GM19351 (cell line): ENCODE measurements around the gene ARHGEF16.

Source experiments
- ATAC-seq: cut with Tn5 transposase; IDR thresholded peaks from one replicate; pipeline ENCODE4 v1.9.1; 2021; ENCODE audit warnings: mild to moderate bottlenecking, moderate library complexity; ENCODE audit not compliant: unreplicated experiment

The ARHGEF16 gene

DNA sequence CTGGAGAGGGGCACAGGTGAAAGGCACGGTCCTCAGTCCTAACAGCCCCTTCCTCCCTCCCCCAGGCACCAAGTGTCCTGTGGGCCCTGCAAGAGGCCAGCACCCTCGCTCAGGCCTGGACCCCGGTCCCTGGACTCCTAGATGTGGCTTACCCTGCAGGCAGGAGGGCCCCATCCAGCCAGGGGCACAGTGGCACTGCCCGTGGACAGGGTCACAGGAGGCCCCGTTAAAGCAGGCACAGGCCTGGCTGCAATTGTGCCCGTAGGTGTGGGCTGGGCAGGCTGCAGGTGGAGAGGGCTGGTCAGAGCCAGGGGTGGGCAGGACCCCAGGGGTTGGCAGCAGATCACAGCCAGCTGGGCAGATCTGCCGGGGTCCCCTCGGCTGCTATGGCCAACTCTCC, 44.5 kb downstream of the ARHGEF16 start:
- ATAC-seq = no peak

DNA sequence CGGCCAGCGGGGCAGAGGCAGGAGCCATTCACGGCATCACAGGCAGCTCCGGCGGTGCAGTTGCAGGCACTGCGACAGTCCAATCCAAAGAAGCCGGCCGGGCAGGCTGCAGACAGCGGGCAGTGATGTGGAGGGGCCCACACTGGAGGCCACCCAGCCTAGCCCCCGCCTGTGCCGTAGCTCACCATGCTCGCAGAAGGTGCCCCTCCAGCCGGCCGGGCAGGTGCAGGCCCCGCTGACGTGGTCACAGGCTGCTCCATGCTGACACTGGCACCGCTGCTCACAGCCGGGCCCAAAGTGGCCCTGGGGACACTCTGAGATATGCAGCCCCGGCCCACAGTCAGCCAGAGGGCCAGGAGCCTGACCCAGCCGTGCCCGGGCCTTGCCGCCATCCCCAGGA, 45.1 kb downstream of the ARHGEF16 start:
- ATAC-seq = no peak

DNA sequence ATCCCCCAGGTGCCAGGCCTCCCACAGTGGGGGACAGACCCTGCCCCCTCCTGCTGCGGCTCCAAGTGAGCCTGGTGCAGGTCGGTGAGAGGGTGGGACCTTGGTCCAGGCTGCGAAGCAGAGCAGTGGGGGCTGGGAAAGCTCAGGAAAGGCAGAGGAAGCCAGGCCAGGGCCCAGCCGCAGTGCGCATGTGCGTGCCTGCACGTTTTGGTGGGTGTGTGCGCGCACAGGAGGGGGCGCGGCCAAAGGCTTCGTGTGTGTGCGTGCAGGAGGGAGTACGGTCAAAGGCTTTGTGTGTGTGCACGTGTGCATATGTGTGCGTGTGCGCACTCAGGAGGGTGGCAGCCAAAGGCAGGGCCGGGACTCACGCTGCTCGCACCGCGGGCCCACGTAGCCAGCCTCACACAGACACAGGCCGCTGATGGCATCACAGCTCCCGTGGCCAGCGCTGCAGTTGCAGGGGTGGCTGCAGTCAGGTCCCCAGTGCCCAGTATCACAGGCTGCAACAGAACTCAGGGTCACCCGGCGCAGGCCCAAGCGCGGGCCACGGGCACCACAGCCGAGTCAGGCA, 45.9 kb downstream of the ARHGEF16 start:
- no peak for ATAC-seq

DNA sequence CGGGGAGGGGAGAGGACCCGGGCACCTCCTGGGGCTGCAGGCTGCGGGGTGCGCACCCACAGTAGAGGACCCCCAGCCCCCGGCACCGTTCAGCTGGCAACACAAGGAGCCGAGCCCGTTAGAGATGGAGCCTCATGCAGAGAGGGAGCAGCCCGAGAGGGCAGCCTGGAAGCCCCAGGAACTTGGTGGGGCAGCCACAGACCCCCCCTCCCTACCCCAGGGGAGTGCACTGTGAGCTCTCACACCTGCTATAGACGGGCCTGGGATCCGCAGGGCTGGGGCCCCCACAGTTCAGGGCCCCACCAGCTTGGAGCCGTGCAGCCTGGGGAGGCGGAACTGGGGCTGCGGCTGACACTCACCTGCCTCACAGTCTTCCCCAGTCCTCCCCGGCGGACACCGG, 47.0 kb downstream of the ARHGEF16 start:
- ATAC-seq = no peak

DNA sequence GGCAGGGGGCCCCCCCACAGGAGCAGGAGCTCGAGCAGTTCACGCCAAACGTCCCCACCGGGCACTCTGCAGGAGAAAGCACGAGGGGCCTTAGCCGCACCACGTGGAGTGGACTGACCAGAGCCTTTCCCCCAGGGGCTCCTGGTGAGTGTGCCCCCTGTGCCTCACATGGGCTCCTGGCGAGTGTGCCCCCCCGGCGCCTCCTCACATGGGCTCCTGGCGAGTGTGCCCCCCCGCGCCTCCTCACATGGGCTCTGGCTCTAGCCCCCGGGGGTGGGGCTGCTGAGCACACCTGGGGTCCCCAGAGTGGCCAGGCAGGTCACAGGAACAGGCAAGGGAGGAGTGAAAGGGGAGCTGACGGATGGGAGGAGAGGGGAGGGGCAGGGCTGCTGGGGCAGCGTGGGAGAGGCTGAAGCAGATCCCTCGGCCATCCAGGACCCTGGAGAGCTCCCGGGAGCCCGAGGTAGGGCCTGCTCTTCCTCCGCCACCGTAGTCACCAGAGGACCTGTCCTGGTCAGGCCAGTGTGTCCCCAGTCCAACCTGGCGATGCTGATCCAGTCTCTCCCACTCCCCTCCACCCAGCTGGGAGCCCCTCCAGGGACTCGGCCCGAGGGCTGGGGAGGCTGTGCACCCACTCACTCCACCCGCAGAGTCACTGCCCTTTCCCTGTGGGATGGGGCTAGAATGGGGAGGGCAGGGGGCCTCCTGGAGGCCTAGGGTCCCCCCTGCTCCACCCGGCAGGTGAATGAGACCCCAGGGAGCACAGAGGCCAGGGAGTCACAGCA, 47.6 kb downstream of the ARHGEF16 start:
- ATAC-seq = no peak

DNA sequence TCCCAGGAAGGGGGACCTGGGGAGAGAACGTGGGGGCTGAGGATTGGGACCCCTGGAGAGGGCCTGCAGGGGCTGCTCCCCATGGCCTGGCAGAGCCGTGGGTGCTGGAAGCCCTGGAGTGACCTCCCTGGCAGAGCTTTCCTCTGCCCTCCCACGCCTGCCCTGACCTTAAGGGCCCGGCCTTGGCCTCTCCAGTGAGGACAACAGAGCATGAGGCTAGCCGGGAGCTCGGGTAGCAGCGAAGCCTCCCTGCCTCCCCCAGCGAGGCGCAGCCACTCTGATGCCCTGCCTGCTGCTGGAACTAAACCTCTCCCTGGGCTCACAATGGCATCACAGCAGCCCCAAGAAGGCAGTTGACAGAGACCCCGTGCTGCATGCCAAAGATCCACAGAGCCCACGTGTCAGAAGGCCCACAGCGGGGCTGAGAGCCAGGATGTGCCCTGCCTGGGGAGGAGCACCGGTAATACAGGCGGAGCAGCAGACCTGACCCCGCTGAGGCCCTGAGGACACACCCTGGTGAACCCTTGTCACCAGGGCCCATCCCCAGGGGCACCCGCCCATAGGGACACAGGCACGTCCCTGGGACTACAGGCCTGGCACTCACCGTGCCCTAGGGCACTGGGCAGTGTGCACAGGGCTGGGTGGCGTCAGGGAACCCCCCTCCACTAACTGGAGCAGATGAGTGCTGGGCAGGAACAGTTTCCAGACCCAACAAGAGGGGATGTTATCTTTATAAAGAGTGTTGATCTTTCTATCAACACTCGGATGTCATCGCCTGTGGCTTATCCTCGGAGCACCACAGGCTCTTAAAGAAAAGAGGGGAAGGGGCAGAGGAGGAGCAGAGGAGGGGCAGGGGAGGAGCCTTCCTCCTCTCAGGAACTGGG, 48.4 kb downstream of the ARHGEF16 start:
- no peak for ATAC-seq

DNA sequence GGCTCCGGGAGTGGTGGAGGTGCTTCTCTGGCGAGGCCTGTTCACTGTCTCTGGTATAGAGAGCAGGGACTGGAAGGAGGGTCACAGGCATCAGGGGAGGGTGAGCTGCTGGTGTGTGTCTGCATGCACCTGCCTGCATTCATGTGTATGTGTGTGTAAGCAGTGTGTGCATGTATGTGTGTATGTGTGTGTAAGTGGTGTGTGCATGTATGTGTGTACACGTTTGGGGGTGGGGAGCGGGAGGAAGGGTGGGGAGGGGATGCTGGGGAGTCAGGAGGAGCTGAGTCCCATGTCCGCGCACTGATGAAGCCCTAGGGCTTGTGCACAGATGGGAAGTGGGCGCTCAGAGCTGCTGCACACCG, 49.0 kb downstream of the ARHGEF16 start:
- no peak for ATAC-seq

DNA sequence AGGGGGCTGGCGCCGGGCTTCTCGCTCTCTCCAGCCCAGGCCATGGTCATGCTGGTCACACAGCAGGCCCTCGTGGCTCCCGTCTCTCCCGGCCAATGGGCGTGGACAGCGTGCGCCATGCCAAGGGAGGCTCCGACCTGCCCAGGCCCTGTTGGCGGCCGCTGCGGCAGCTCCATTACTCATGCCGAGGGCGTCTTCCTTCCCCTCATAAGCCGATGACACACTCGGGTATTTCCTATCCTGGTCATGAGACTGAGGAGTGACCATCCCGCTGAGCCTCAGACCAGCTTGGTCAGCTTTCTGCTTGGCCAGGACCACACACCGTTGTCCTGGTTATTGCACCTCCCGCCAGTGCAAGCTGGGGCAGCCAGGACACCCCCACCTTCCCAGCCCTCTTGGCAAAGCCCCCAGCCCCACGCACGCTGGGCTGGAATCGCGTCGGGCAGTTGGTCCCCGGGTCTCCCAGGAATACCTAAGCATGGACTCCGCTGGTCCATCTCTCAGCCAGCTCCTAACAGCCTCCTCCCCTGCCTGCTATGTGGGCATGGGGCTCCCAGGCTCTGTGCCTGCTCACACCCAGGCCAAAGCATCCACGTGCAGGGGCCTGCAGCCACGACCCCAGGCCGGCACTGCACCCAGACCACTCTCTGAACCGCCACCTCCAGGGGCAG, 49.8 kb downstream of the ARHGEF16 start:
- no peak for ATAC-seq

DNA sequence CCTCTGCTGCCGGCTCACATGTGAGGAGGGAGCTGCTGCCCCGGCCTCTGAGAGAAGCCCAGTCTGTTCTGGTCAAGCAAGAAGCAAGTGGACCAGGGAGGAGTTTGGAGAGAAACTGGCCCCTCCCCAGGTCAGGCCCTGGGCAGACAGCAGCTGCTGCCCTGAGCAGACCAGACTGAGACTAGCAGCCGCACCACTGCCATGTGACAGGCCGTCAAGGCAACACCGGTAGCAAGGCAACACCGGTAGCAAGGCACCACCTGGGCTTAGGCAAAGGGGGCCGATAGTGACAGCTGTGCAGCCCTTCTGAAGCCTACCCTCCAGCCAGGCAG, 50.3 kb downstream of the ARHGEF16 start:
- ATAC-seq = no peak

DNA sequence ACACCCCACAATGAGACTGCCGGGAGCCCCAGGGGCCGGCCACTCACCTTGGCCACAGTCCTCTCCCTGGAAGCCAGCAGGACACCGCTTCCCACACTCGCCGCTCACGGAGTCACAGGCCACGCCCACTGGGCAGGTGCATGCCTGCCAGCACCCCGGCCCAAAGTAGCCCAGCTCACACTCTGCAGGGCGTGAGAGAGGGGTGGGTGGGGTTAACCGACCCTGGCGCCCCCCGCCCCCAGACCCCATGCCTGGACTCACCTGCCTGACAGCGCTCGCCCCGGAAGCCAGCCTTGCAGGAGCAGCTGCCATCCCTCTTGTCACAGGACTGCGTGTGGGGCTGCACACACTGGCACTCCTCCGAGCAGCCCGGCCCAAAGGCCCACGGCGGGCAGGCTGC, 50.7 kb downstream of the ARHGEF16 start:
- ATAC-seq = no peak

DNA sequence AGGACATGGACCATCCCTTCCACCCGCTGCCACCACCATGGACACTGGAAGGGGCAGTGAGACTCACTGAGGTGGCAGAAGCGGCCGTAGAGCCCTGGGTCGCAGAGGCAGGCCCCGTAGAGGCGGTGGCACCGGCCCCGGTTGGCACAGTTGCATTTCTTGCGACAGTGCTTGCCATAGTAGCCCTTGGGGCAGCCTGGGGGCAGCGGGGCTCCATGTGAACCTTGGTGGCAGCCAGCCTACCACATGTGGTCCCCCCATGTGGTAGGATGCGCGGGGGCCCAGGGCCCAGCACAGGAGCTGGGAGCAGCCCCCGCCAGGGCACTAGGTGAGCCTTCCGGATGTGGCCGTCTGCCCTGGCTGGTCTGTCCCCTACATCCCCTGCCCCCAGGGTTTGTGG, 51.6 kb downstream of the ARHGEF16 start:
- no peak for ATAC-seq

DNA sequence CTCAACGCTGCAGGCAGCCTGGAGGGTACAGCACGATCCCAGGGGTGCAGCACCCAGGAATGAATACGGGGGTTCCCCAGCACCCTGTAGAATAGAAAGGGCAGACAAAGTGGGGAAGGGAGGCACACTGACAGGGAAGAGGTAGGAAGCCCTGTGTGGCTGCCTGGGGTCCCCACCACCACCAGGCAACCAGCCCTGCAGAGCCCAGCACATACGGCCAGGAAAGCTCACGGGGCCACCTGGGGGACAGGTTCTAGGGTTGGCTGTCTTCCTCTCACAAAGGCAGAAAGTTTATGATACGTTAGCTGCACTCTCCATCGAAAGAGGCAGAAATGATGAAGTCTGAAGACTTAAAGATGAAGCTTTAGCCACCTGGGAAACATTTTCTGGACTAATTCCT, 52.5 kb downstream of the ARHGEF16 start:
- no peak for ATAC-seq

DNA sequence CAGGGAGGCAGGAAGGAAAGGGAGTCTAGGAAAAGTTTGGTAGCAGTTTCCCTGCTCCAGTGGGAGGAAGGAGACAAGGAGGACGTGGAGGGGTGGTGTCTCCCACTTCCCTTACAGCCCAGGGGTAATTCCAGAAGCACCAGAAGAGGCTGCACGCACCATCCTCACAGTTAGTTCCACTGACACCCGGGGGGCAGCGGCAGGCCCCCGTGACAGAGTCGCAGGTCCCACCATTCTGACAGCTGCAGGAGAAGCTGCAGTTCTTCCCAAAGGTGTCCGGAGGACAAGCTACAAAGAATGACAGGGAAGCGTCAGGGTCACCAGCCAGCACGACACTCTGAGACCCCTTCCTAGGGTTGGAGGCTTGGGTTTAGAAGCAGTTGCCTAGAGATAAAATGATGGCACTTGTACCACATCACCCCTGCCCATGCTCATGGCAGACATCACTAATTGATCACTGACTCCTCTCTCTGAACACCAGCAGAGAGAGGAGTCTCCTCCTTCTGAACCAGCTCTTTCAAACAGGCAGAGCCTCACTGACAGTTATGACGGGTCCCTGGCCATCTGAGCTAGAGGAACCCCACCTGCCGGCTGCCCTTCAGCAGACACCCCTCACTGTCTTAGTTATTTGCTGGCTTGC, 53.3 kb downstream of the ARHGEF16 start:
- ATAC-seq = no peak

DNA sequence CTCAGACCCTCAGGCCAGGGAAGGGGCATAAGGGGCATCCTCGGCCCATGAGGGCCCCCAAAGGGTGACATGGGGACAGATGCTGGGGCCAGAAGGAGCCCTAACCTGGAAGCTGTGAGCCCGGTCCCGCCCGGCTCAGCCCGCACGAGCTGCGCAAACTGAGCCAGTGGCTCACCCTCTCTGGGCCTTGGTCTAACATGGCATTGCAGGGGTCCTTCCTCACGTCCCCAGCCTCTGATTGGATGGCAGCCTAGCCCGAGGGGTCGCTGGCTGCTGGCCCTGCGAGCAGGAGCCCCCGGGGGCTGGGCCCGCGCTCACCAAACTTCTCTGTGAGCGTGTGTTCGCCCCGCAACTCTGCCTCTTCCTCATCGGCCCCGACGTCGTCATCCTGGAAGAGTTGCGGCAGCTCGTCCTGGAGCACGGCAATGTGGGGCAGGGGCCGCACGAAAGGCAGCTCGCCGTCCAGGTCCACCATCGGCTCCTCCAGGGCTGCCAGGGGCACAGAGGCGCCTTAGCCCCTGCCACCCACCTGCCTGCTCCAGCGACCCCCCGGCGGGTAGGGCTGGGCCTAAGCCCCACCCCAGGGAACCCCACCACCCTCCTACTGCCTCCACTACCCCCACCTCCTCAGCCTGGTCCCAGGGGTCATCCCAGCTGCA, 54.4 kb downstream of the ARHGEF16 start:
- ATAC-seq = no peak

DNA sequence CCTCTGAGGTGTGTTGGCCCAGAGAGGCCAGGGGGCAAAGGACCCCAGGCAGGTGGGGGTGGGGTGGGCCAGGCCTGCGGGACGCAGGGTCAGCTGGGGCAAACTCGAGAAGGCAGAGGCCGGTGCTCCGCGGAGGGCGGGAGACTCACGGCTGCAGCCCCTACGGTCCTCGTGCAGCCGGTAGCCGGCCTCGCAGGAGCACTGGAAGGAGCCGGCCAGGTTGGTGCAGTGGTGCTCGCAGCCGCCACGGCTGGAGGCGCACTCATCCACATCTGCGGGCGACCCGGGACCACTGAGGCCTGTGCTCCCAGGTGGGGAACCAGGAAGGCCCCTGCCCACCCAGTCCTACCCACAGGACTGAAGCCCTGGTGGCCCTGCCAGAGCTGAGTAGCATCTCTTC, 55.3 kb downstream of the ARHGEF16 start:
- ATAC-seq = no peak

DNA sequence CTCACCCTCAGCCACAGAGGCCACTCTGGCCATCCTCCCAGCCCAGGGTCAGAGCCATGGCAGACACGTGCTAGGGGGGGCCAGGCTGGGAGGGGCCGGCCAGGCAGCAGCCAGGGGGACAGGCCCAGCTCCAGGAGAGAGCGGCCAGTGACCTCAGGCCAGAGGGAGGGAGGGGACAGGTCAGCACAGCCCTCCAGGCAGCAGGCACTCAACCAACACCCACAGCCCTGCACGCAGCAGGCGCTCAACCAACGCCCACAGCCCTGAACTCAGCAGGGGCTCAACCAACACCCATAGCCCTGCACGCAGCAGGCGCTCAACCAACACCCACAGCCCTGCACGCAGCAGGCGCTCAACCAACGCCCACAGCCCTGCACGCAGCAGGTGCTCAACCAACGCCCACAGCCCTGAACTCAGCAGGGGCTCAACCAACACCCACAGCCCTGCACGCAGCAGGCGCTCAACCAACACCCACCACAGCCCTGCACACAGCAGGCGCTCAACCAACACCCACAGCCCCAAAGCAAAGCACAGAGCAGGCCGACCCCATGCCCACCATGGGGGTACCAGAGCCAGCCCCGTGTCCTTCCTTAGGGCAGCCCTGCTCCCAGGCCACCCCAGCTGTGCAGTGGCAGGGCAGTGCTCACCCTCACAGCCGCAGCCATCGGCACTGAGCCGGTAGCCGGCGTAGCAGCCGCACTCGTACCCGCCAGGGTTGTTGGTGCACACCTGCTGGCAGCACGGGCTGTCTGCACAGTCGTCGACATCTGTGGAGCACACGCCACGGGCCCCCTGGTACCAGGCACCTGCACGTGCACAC, 55.9 kb downstream of the ARHGEF16 start:
- no peak for ATAC-seq

DNA sequence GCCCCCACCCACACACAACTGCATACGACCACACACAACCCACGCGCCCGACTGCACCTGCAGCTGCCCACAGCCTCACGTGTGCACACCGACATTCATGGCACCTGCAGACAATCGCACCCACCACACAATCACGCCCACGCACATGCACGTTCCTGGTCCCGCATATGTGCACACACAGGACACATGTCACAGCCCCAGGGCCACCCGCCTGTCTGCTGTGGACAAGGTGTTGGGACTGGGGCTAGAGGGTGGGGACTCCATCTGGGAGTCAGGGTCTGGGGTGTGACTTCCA, 56.4 kb downstream of the ARHGEF16 start:
- ATAC-seq = no peak

DNA sequence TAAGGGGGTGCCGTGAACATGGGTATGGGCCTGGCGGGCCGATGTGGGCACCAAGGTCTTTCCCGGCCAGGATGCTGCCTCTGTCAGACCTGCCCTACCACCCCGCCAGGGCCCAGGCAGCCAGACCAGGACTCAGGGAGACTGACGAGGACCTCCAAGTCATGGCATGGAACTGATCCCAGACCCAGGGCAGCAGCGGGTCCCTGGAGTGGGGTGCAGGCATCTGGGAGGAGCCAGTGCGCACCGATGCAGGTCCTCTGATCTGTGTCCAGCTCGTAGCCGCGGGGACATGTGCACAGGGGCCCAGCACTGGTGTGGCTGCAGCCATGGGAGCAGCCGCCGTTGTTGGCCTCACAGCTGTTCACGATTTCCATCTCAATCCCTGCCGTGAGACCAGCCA, 56.8 kb downstream of the ARHGEF16 start:
- ATAC-seq = no peak

DNA sequence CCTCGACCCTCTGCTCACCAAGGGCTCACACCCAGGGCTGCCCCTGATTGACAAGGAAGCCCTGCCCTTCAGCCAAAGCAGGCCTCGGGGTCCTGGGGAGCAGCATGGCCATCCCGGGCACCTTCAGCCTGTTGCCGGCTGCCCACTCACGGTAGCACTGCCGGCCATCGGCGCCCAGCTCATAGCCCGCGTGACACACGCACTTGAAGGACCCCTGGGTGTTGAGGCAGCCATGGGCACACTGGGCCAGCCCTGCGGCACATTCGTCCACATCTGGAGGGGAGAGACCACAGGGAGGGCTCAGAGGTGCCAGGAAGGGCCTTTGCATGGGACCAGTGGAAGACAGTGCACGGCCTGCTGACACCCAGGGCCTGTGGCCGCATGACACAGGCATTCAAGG, 57.4 kb downstream of the ARHGEF16 start:
- ATAC-seq = no peak

DNA sequence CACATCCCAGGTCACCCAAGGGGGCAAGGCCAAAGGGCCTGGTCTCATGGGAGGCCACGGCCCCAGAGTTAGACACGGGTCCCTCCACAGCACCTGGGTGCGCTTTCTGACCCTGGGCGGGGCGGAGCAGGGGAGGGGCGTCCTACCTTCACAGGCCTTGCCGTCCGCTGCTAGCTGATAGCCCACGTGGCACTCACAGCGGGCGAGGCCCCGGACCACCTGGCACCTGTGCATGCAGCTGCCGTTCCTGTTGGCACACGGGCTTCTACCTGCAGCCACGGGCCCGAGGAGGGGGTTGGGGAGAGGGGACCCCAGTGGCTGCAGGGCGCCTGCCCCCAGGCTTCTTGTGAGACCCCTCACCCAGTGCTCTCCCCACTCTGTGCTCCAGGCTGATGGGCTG, 59.9 kb downstream of the ARHGEF16 start:
- no peak for ATAC-seq
